HepG2 (cell line): Measurements from ENCODE around the gene BTF3L4. TPM values are rescaled to one million over a fixed set of nuclear protein-coding genes. Genes with fewer than 3 reads are reported as not detected.

Experiments used
- ATAC-seq: fragments of 200-7000 bp; cut with Tn5 transposase; 3 replicates; pipeline ENCODE4 v1.9.1; 2020; ENCODE audit warnings: mild to moderate bottlenecking, moderate library complexity
- BruUV-seq: library from RNA; stranded (reverse); fragments of 400-500 nt; replicated peaks from 2 replicates; lab custom pipeline; 2021; lab: Mats Ljungman, UMichigan
- CTCF ChIA-PET: fragments of 300-600 bp; formaldehyde crosslinking; extraction: SDS; loops from one replicate; lab custom pipeline; 2021; ENCODE audit warnings: low total read pairs, inconsistent platforms, low intra/inter-chr PET ratio; lab: Yijun Ruan, JAX
- POLR2A ChIA-PET: fragments of 350-600 bp; sonication (Branson Sonifier 250); formaldehyde crosslinking; loops from one replicate; lab custom pipeline; 2020; ENCODE audit warnings: antibody characterized with exemption, inconsistent platforms; lab: Yijun Ruan, JAX
- DNase-seq: peaks from one replicate; pipeline ENCODE4 v3.0.0-alpha.2; 2015; ENCODE audit warnings: low spot score
- FAIRE-seq: peaks from 3 replicates; lab custom pipeline; 2011; peaks lifted over from hg19 to GRCh38; lab: Jason Lieb, UNC
- H2AFZ ChIP-seq: one replicate; pipeline ENCODE4 v1.6.1; 2011; ENCODE audit warnings: low read length, inconsistent platforms
- H3K27ac ChIP-seq: fragments of 300-600 bp; 3 replicates; pipeline ENCODE4 v1.8.0; 2011; ENCODE audit warnings: mixed run types, mild to moderate bottlenecking, mixed read lengths, low read length, inconsistent platforms; ENCODE audit not compliant: insufficient read depth; ENCODE audit errors: extremely low read length
- H3K27me3 ChIP-seq, 2 experiments: fragments of 200-600 bp in 1 of 2; 2 replicates in 1 of 2; 3 replicates in 1 of 2; pipeline versions ENCODE4 v1.6.0 to v1.8.0; 2011; ENCODE audit warnings: low read length in 2 of 2, mild to moderate bottlenecking in 2 of 2, moderate library complexity in 2 of 2, inconsistent platforms in 1 of 2; ENCODE audit not compliant: insufficient read depth in 2 of 2, control insufficient read depth in 1 of 2
- H3K36me3 ChIP-seq, 2 experiments: fragments of 200-600 bp in 1 of 2; replicated peaks in 1 of 2; 2 replicates in 1 of 2; 3 replicates in 1 of 2; pipeline versions ENCODE4 v1.5.1 to v1.8.0; 2011; ENCODE audit warnings: low read length in 2 of 2, inconsistent platforms in 1 of 2; ENCODE audit not compliant: insufficient read depth in 2 of 2, control insufficient read depth in 1 of 2
- H3K4me1 ChIP-seq: 2 replicates; pipeline ENCODE4 v1.5.1; 2012; ENCODE audit warnings: low read length, inconsistent platforms; ENCODE audit not compliant: insufficient read depth
- H3K4me2 ChIP-seq: 2 replicates; pipeline ENCODE4 v1.6.0; 2011; ENCODE audit warnings: low read depth, low read length, inconsistent platforms
- H3K4me3 ChIP-seq, 3 experiments: fragments of 200-600 bp in 1 of 3; sonication (generic), shearing (Covaris generic) in 1 of 3; replicated peaks in 1 of 3; 2 replicates each; pipeline ENCODE4 v1.5.1; 2011 to 2016; ENCODE audit warnings: low read length in 3 of 3, inconsistent platforms in 2 of 3, low read depth in 2 of 3, mild to moderate bottlenecking in 2 of 3, control low read depth in 1 of 3, mixed read lengths in 1 of 3; ENCODE audit not compliant: insufficient read depth in 1 of 3
- H3K79me2 ChIP-seq: one replicate; pipeline ENCODE4 v1.6.1; 2011; ENCODE audit warnings: low read length, inconsistent platforms; ENCODE audit not compliant: insufficient read depth
- H3K9ac ChIP-seq: 2 replicates; pipeline ENCODE4 v1.6.0; 2011; ENCODE audit warnings: mild to moderate bottlenecking, low read depth, low read length, inconsistent platforms; ENCODE audit not compliant: insufficient read depth
- H3K9me3 ChIP-seq: 2 replicates; pipeline ENCODE4 v1.5.1; 2012; ENCODE audit warnings: mild to moderate bottlenecking, low read length
- H4K20me1 ChIP-seq: 2 replicates; pipeline ENCODE4 v1.6.0; 2011; ENCODE audit warnings: inconsistent platforms, mild to moderate bottlenecking, low read length, moderate library complexity; ENCODE audit not compliant: insufficient read depth
- ADNP ChIP-seq: sonication (generic); formaldehyde crosslinking; IDR thresholded peaks from 2 replicates; pipeline ENCODE4 v1.4.0; 2020; ENCODE audit warnings: missing genetic modification reagents
- DNMT3B ChIP-seq: conservative IDR thresholded peaks from 2 replicates; pipeline ENCODE4 v1.6.1; 2016; ENCODE audit warnings: missing biosample characterization, control low read depth
- GABPB1 ChIP-seq: IDR thresholded peaks from 2 replicates; pipeline ENCODE4 v1.6.1; 2016; ENCODE audit warnings: mild to moderate bottlenecking, missing genetic modification reagents, moderate library complexity, missing compliant biosample characterization
- NFYC ChIP-seq: IDR thresholded peaks from 2 replicates; pipeline ENCODE4 v1.6.1; 2016; ENCODE audit warnings: missing genetic modification reagents, missing compliant biosample characterization
- NR2F6 ChIP-seq, 2 experiments: IDR thresholded peaks; 2 replicates each; pipeline ENCODE4 v1.6.1; 2016; ENCODE audit warnings: antibody characterized with exemption in 1 of 2, mild to moderate bottlenecking in 1 of 2
- RBFOX2 ChIP-seq: fragments of 200-400 bp; formaldehyde crosslinking; IDR thresholded peaks from 2 replicates; pipeline ENCODE4 v1.6.1; 2017; ENCODE audit warnings: low read depth, mild to moderate bottlenecking, low read length
- SMAD3 ChIP-seq: sonication (generic); formaldehyde crosslinking; IDR thresholded peaks from 2 replicates; pipeline ENCODE4 v1.4.0; 2020; ENCODE audit warnings: missing genetic modification reagents
- YY1 ChIP-seq: IDR thresholded peaks from 2 replicates; pipeline ENCODE4 v1.6.1; 2011; ENCODE audit warnings: low read length, low read depth, moderate library complexity, mild to moderate bottlenecking; ENCODE audit not compliant: insufficient read depth, insufficient replicate concordance
- ZNF10 ChIP-seq: sonication (generic); formaldehyde crosslinking; IDR thresholded peaks from 2 replicates; pipeline ENCODE4 v1.4.0; 2020; ENCODE audit warnings: mild to moderate bottlenecking, low read depth, missing genetic modification reagents, borderline replicate concordance
- ZNF292 ChIP-seq: sonication (generic); formaldehyde crosslinking; IDR thresholded peaks from 2 replicates; pipeline ENCODE4 v1.8.1; 2022; ENCODE audit warnings: mild to moderate bottlenecking, low read depth, missing genetic modification reagents, borderline replicate concordance
- ZNF430 ChIP-seq: sonication (generic); formaldehyde crosslinking; IDR thresholded peaks from 2 replicates; pipeline ENCODE4 v1.9.0; 2021; ENCODE audit warnings: mild to moderate bottlenecking, missing genetic modification reagents
- ZNF781 ChIP-seq: sonication (generic); formaldehyde crosslinking; IDR thresholded peaks from 2 replicates; pipeline ENCODE4 v1.5.1; 2020; ENCODE audit warnings: borderline replicate concordance, mild to moderate bottlenecking, missing genetic modification reagents; ENCODE audit errors: not compliant biosample characterization
- ZSCAN20 ChIP-seq: sonication (generic); formaldehyde crosslinking; IDR thresholded peaks from 2 replicates; pipeline ENCODE4 v1.4.0; 2020; ENCODE audit warnings: missing genetic modification reagents, mild to moderate bottlenecking, borderline replicate concordance
- WGBS: methylation state at CpG from one replicate; pipeline ENCODE4 v1.1.6; 2017; ENCODE audit warnings: low lambda C conversion rate; 5-methylcytosine and 5-hydroxymethylcytosine counted together
- in situ Hi-C: cut with HindIII; loops from 2 replicates; pipeline ENCODE4 v1.10.0; 2017; ENCODE audit warnings: low pct_unique_long_range_greater_than_20kb; ENCODE audit not compliant: extremely low pct_ligation_motif_present
- intact Hi-C: fragments of 100-400 bp; cut with micrococcal nuclease; formaldehyde crosslinking; loops from one replicate; pipeline ENCODE4 v1.10.0; 2022; ENCODE audit not compliant: unreplicated experiment
- polyA plus RNA-seq, 8 experiments: library from polyadenylated mRNA; depleted of rRNA in 3 of 8; stranded (reverse) in 7 of 8; unstranded in 1 of 8; fragments of >200 nt; fragmentation: Illumina TruSeq in 4 of 8; extraction: Trizol in 4 of 8; gene quantifications; 2 replicates each; pipeline versions ENCODE4 v1.2.1 to v1.2.3, GENCODE V29; 2011 to 2016; ENCODE audit warnings: low read depth in 4 of 8, missing spikeins in 1 of 8, mixed read lengths in 1 of 8; ENCODE audit not compliant: insufficient read depth in 1 of 8
- total RNA-seq, 5 experiments: library from RNA; depleted of rRNA; stranded (reverse); fragments of >200 nt; fragmentation: Illumina TruSeq; extraction: Trizol; gene quantifications; 2 replicates each; pipeline ENCODE4 v1.2.3, GENCODE V29; 2016; ENCODE audit warnings: low read depth in 1 of 5
- TF ChIP-seq, protein P1 (sequence below): IDR thresholded peaks from 2 replicates; pipeline ENCODE4 v1.6.1; 2018; ENCODE audit warnings: missing genetic modification reagents, mild to moderate bottlenecking, missing compliant biosample characterization
- TF ChIP-seq, protein P2 (sequence below): sonication (generic); formaldehyde crosslinking; IDR thresholded peaks from 2 replicates; pipeline ENCODE4 v1.4.0; 2020; ENCODE audit warnings: mild to moderate bottlenecking, missing genetic modification reagents

BTF3L4 gene
- total and polyA plus RNA-seq, 2 of the 13 experiments (the other 11 are each of a cell fraction or from before 2014, with no cell fraction given): 59.0 to 74.3 TPM

DNA sequence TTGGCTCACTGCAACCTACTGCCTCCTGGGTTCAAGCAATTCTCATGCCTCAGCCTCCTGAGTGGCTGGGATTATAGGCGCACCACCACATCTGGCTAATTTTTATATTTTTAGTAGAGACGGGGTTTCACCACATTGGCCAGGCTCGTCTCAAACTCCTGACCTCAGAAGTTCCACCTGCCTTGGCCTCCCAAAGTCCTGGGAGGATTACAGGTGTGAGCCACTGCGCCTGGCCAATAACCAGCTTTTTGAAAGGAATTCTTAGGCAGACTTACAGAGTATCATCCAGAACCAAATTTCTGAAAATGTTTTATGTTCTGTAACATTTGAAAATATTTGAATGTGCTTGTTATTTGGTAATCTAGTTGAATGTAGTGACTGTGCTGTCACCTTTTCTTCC lies 14.6 kb downstream of the BTF3L4 start:
- FAIRE-seq: no peak
- no TSS peak for BruUV-seq

DNA sequence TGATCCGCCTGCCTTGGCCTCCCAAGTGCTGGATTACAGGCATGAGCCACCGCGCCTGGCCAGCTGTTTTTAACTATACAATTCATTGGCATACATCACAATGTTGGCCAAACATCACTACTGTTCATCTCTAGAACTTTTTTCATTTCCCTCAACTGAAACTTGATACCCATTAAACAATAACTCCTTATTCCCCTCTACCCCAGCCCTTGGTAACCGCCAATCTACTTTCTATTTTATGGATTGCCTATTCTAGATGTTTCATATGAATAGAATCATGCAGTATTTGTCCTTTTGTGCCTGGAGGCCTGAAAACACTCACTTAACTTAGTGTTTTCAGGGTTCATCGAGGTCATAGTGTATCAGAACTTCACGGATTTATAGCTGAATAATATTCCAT lies 16.2 kb downstream of the BTF3L4 start:
- in situ Hi-C loops: no loop called here
- peaks cover 8% of the 10 kb centered on the region; the same call in 1 of the 2 replicates for H4K20me1 ChIP-seq
- TF ChIP-seq ZSCAN20 (CRISPR knock-in tag) (no peak), SMAD3 (CRISPR knock-in tag) (no peak), NFYC (CRISPR knock-in tag) (no peak), GABPB1 (CRISPR knock-in tag) (no peak)

More for the DNA sequence above, 14.6 kb downstream of the BTF3L4 start:
- peaks cover 11% of the 10 kb centered on the region; the same call in 1 of the 2 replicates for H4K20me1 ChIP-seq
- WGBS: 96% methylated on average over 4 of the region's 4 CpGs
- H3K27me3 ChIP-seq: no peaks in the 10 kb centered on the region
- DNase-seq (no peak), ATAC-seq (no peak)
- H2AFZ ChIP-seq: no peak overlapping the region
- intact Hi-C loops: no loop called here
- H3K36me3 ChIP-seq: peaks cover 7 to 46% of the 10 kb centered on the region in 2 experiments; a peak in 4 of 5 replicates
- H3K27ac ChIP-seq: no peak overlapping the region
- TF ChIP-seq, protein P1, sequence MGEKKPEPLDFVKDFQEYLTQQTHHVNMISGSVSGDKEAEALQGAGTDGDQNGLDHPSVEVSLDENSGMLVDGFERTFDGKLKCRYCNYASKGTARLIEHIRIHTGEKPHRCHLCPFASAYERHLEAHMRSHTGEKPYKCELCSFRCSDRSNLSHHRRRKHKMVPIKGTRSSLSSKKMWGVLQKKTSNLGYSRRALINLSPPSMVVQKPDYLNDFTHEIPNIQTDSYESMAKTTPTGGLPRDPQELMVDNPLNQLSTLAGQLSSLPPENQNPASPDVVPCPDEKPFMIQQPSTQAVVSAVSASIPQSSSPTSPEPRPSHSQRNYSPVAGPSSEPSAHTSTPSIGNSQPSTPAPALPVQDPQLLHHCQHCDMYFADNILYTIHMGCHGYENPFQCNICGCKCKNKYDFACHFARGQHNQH (CRISPR knock-in tag): no peak
- TF ChIP-seq YY1 (no peak), ADNP (CRISPR knock-in tag) (no peak), RBFOX2 (no peak), ZNF10 (no peak), NR2F6 (IDR thresholded peaks at IDR 0.05) (no peak), NR2F6 (CRISPR knock-in tag; IDR thresholded peaks at IDR 0.05) (no peak), DNMT3B (CRISPR knock-in tag) (no peak), ZNF292 (CRISPR knock-in tag) (no peak), ZNF430 (no peak), ZNF781 (CRISPR knock-in tag) (no peak)
- TF ChIP-seq, protein P2, sequence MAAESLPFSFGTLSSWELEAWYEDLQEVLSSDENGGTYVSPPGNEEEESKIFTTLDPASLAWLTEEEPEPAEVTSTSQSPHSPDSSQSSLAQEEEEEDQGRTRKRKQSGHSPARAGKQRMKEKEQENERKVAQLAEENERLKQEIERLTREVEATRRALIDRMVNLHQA (CRISPR knock-in tag): no peak
- no peak overlapping the region for H3K4me3 ChIP-seq
- H3K79me2 ChIP-seq: peaks cover 44% of the 10 kb centered on the region
- CTCF ChIA-PET: no interaction called here
- H3K4me1 ChIP-seq: peaks cover 8% of the 10 kb centered on the region
- no peaks in the 10 kb centered on the region for H3K9me3 ChIP-seq
- no peak overlapping the region for H3K9ac ChIP-seq
- in situ Hi-C loops: no loop called here
- POLR2A ChIA-PET: interaction anchor here (1.4 to 2.7 kb wide), 2 partner anchors 10 kb away, joined by 4 to 12 read pairs; no protein-coding TSS in a partner anchor
- H3K4me2 ChIP-seq: no peak overlapping the region

More for the DNA sequence above, 16.2 kb downstream of the BTF3L4 start:
- no peak overlapping the region for H3K27ac ChIP-seq
- intact Hi-C loops: no loop called here
- H3K4me1 ChIP-seq: peaks cover 8% of the 10 kb centered on the region
- CTCF ChIA-PET: no interaction called here
- no peaks in the 10 kb centered on the region for H3K27me3 ChIP-seq
- POLR2A ChIA-PET: interaction anchor here (1.4 to 2.7 kb wide), 3 partner anchors 8 to 16 kb away, joined by 4 to 12 read pairs (median 7); partner anchors contain the start of gene BTF3L4
- ATAC-seq: no peak
- BruUV-seq: no TSS peak
- no peak overlapping the region for H3K4me2 ChIP-seq
- H3K79me2 ChIP-seq: peaks cover 41% of the 10 kb centered on the region
- H3K4me3 ChIP-seq: no peak overlapping the region
- no peak overlapping the region for H2AFZ ChIP-seq
- H3K9me3 ChIP-seq: no peaks in the 10 kb centered on the region
- peaks cover 7 to 40% of the 10 kb centered on the region in 2 experiments; a peak in 4 of 5 replicates for H3K36me3 ChIP-seq
- no peak for DNase-seq
- no peak overlapping the region for H3K9ac ChIP-seq
- no peak for FAIRE-seq
- 84% methylated on average over 6 of the region's 6 CpGs for WGBS
